ENCODE measurements around the gene RRAGB.

GRCh38 chrX:55702671-55703070, 14.9 kb upstream of the RRAGB start:
- TF ChIP-seq CTCF (IDR thresholded peaks at IDR 0.05) (no peak), POLR2A (IDR thresholded peaks at IDR 0.05) (no peak)

Data from lower leg skin (tissue), 3 donors.